GM21423 (cell line): Measurements from ENCODE around the gene KRTAP5-3.

Experiments used
- ATAC-seq: cut with Tn5 transposase; IDR thresholded peaks from one replicate; pipeline ENCODE4 v1.9.1; 2021; ENCODE audit warnings: mild to moderate bottlenecking, moderate library complexity; ENCODE audit not compliant: unreplicated experiment

KRTAP5-3 gene

GRCh38 chr11:1643146-1643690 lies 35.0 kb upstream of the KRTAP5-3 start:
- ATAC-seq: no peak

- ATAC-seq: no peak
Observed at GRCh38 chr11:1642288-1643145, 34.3 kb upstream of the KRTAP5-3 start.

- no peak for ATAC-seq
Observed at GRCh38 chr11:1641096-1641495, 32.8 kb upstream of the KRTAP5-3 start.

- ATAC-seq: no peak
Observed at GRCh38 chr11:1640076-1640946, 32.0 kb upstream of the KRTAP5-3 start.

DNA sequence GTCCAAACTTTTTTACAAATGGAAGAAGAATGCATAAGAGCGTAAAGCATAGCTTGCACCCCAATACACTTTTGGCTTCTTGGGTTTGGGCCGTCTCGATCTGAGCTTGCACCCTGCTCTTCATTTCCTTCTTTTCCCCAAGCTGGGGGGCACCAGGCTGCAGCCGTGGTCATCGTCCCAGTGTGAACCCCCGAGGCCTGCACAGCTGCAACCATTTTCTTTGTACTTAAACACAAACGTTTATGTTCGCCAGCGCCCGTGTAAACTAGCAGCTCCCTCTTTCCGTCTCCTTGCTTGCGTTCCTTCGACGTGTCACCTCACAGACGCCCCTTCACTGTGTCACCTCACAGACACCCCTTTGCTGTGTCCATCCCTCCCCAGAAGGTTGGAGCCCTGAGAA lies 31.4 kb upstream of the KRTAP5-3 start:
- ATAC-seq: no peak

DNA sequence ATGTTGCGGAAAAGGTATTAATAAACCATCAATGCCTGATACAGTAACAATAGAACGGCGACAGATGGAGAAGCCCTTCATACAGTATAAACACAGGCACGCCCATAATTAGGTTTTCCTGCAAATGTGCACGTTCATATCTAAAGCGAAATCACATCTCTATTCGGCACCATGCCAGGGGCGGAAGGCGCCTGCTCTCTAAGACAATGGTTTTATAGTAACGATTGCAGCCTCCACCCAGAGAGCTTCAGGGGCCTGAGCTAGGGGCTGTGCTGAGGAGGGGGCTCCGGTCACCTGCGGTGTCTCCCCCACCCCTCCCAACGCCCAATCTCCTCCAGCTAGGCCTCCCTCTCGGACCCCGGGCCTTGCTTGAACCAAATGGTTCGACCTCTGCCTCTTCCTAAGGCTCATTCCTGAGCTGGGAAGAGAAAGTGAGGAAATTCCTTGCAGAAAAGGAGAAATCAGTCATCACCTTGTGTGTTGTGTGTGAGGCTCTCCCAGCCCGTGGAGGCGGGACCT lies 30.9 kb upstream of the KRTAP5-3 start:
- ATAC-seq: no peak

- ATAC-seq: no peak
Observed at GRCh38 chr11:1638344-1638743, 30.1 kb upstream of the KRTAP5-3 start.

DNA sequence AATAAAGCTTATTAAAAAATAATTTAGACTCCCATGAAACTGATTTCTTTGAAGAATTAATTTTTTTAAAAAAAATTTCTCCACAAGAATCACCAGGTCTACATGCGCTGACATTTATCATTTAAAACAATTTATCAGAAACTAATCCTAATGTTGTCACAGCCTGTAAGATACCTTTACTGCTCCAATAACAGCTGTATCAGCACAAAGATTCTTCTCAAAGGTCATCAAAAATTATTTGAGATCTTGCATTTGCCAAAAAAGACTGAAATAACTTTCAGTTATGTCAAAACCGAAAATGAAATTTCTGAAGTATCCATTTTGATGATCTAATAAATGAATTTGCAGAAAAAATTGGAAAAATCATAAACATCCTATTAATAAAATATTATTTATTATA lies 29.4 kb upstream of the KRTAP5-3 start:
- ATAC-seq: no peak

DNA sequence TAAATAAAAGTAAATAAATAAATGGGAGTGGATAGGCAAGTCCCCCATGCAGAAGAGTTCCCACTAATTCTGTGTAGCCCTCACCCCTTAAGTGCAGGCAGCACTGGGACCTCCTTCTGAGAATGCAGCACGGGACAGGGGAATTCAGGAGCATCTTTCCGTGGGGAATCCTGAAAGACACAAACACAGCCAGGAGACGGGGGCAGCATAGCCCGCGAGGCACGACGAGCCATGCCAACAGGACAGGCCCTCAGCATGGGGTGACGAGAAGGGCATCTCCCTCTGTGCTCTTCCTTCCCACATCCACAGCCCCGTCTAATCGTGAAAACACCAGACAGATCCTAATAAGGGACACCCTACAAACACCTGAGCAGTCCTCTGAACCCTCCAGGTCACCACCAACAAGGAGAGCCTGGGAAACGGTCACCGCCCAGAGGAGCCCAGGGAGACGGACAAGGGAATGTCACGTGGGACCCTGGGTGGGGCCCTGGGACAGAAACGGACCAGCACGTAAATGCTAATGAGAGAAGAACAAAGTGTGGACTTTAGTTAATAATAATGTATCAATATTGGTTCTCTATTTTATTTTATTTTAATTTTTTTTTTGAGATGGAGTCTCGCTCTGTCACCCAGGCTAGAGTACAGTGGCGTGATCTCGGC lies 28.2 kb upstream of the KRTAP5-3 start:
- no peak for ATAC-seq

DNA sequence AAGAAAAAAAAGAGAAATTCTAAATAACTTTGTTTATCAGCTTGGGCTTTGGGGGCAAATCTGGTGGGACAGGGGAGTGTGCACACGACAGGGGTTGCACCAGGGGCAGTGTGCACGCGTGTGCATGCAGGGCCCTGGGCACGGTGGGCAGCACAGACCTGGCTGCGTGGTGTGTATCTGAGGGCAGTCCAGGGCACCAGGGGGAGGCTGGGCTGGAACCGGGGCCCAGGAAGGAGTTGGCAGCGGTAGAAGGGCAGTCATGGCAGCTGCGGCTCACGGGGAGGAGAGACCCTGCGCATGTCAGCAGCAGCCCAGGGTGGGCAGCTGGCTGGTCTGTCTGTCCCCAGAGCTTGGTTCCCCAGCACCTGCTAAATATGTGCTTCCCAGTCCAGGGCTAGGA lies 25.6 kb upstream of the KRTAP5-3 start:
- ATAC-seq: no peak

- ATAC-seq: no peak
Observed at GRCh38 chr11:1632053-1632714, 23.9 kb upstream of the KRTAP5-3 start.

DNA sequence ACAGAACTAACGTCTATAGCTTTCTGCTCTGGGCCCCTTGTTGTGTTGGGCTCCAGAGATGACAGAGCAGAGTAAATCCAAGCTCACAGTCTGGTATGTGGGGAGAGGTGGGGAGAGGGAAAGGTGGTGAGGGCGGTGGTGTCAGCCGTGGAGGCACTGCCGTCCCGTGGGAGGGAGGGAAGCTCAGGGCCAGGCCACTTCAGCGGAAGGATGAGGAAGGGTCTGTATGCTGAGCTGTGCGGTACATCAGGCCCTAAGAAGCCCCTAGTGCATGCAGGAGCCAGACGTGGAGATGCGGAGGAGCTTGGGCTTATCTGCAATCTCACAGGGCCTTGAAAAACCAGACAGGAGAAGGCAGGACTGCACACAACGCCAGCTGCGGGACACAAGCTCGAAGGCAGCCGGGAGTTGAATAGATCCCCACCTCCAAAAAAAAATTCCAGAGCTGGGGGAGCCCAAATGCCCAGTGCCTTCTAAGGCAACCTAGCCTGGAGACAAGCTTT lies 22.9 kb upstream of the KRTAP5-3 start:
- no peak for ATAC-seq

DNA sequence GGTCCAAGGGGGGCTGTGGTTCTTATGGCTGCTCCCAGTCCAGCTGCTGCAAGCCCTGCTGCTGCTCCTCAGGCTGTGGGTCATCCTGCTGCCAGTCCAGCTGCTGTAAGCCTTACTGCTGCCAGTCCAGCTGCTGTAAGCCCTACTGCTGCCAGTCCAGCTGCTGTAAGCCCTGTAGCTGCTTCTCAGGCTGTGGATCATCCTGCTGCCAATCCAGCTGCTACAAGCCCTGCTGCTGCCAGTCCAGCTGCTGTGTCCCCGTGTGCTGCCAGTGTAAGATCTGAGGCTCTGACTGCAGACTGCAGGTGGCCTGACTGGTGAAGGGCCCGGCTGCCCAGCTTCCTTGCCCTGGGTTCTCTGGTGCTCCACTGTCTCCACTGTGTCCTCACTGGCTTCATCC lies 22.0 kb upstream of the KRTAP5-3 start:
- ATAC-seq: no peak

- no peak for ATAC-seq
Observed at GRCh38 chr11:1629326-1630185, 21.3 kb upstream of the KRTAP5-3 start, which contains the start of gene KRTAP5-5. Gene KRTAP5-5, plus strand, starts transcription at chr11:1629775. Its CDS starts 66 bp downstream, at chr11:1629841.

DNA sequence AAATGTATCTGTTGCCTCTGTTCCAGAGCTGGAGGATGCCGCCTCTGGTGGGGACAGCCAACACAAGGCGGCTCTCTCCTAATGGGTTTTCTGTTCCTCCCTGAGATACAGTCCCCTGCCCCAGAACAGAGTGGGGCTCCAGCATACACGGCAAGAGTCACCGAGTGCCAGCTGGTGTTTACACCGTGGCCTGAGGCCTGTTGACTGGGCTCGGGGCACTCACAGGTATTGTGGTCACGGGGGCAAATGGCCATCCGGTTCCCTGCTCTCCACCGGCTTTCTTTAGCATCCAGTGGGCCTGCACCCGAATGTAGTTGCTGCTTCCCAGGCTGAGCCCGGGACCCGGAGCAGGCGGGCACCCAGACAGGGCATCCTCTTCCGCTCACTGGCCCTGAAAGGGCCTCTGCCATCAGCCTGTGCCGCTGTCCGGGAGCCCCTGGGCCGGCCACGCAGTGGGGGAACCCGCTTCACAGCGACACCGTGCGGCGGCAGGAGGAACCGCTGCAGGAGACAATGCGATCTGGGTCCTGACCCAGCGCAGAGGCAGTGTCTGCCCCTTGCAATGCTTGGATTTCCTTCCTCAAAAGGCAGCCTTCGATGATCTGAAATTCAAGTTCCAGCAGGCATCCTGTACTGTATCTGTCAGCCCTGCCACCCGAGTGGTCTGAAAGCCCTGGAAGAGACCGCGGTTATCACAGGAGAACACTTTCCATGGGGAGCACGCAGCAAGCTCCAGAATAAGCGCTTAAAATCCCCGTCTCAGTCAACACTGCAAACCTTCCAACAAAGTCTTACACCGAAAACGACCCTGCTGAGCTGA lies 20.5 kb upstream of the KRTAP5-3 start:
- no peak for ATAC-seq

- ATAC-seq: no peak
Observed at GRCh38 chr11:1625541-1625940, 17.3 kb upstream of the KRTAP5-3 start.

DNA sequence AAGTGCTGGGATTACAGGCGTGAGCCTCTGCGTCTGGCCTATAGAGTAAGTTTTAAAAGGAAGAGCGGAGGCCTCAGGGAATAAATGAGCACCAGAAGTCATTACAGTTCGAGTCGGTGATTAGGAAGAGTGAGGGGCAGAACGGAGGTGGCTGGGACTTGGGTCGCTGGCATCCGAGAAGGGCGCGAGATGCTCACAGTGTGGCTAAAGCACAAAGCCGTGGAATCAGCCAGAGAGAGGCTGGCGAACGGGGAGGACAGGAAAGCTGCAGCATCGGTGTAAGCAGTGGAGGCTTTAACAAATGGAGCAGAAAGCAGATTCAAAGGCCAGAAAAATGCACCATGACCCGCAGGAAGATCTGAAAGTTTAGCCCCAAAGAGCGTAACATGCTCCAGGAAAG lies 16.4 kb upstream of the KRTAP5-3 start:
- ATAC-seq: no peak

DNA sequence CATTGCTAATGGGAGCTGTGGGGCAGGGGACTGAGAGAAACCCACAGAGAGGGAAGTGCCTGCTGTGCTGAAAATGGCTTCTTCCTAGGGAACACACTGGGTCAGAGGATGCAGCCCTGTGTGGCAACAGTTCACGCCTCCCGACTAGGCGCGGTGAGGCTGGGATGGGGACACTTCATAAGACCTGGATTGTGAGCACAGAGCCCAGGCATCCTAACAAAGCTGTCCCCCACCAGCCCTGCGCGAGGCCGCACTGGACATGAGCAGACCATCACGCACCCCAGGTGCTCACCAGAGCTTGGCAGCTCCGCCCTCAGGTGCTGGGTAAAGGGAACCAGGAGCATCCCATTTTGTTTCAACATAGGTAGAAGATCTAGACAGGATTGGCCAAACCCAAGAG lies 15.5 kb upstream of the KRTAP5-3 start:
- no peak for ATAC-seq
